ENCODE data around the gene MRPL46.

The MRPL46 gene

DNA sequence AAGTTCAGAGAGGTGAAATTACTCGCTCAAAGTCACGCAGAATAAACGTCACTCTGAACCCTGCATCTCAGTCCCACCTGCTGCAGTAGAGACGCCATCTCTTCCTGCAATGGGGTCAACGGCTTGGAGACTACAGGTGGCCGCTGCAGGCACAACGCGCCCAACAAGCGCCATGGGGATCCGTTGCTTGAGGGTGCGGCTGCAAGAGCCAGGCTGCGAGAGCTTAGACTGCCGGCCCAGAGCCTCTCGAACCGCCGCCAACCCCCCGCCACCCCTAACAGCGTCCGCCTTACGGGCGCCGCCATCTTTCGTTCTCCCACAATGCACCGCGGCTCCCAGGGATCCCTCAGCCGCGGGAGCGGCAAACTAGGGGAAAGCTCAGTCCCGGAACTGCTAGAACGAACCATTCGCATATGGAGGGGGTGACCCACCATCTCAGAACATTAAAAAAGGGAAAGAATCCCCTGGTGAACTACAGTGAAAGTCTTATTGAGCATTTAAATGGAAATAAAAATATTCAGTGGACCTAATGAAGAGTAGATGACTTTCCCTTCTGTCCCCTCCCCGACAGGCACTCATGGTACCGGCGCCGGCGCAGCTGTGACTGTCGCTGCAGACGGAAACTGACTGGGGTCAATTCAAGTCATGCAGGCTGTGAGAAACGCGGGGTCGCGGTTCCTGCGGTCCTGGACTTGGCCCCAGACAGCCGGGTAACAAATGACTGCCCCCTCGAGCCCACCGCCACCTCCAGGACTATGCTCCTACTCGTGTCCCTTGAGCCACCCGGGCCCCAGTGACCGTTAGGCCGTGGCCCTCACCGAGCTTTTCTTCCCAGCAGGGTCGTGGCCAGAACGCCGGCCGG lies at the start of gene MRPL46, which contains the start of gene MRPS11:
Gene MRPL46 (minus strand): TSS at position 316 of the 862 bp plus-strand sequence. CDS start 11 bp downstream, at position 305.
Gene MRPS11 (plus strand): TSS at position 636 of the 862 bp plus-strand sequence. CDS start 10 bp downstream, at position 646.
- peak; percentile 73 to 84 (median 76) for DNase-seq

- DNase-seq: no peak
These were observed 46.0 kb upstream of the MRPL46 start for GRCh38 chr15:88513195-88513594.

DNA sequence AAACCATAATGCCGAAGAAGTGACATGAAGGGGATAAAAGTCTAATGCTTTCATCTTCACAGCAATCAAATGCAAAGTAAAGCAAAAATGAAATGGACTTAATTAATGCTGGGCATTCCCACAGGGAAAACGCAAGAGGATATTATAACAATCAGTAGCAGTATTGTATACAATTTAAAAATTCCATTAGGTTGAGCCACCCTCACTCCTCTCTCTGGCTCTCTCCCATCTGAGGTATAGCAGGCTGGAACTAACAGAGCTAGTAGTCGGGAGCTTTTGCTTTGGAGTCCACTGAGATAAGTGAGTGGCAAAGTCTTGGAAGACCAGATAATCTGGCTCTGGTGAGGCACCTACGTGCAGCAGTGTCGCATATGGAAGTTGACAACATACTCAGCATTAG lies 45.4 kb upstream of the MRPL46 start:
- no peak for DNase-seq

GRCh38 chr15:88512078-88512477 lies 44.9 kb upstream of the MRPL46 start:
- DNase-seq: no peak

DNA sequence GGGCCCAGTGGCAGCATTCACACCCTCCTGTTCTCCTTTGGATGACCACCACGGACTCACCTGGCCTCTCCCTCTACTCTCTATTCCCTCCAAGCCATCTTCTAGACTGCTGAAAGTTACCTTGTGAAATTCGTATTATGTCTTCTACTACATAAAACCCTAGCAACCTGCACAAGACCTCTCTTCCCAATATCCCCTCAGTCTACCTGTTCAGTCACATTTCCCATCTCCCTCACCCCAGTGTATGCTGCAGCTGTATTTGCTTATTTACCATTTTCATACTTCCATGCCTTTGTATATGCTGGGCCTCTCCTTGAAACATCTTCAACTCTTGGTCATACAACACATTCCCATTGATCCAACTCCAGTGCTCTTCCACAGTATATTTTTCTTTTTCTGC lies 44.0 kb upstream of the MRPL46 start:
- no peak for DNase-seq

- DNase-seq: no peak
These were observed 42.8 kb upstream of the MRPL46 start for GRCh38 chr15:88509964-88510363.

- DNase-seq: no peak
These were observed 42.1 kb upstream of the MRPL46 start for GRCh38 chr15:88509321-88509720.

GRCh38 chr15:88506628-88507027 lies 39.4 kb upstream of the MRPL46 start:
- DNase-seq: no peak

GRCh38 chr15:88505721-88506120 lies 38.5 kb upstream of the MRPL46 start:
- no peak for DNase-seq

DNA sequence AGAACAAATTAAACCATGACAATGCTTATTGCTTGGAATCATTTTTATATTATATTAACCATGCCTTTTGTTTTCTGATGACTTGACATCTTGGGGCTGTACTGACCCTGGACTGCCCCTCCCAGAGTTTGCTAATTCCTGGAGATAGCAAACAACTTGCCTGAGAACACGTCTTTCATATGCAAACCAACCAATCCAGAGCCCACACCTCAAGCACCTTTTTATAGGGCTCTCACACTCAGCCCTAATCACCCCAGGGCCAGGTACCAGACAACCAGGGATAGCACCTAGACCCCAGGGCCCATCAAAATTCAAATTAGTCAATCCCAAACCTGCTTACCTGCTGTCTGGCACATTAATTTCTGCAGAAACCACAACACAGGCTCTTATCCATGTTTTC lies 37.3 kb upstream of the MRPL46 start:
- DNase-seq: no peak

DNA sequence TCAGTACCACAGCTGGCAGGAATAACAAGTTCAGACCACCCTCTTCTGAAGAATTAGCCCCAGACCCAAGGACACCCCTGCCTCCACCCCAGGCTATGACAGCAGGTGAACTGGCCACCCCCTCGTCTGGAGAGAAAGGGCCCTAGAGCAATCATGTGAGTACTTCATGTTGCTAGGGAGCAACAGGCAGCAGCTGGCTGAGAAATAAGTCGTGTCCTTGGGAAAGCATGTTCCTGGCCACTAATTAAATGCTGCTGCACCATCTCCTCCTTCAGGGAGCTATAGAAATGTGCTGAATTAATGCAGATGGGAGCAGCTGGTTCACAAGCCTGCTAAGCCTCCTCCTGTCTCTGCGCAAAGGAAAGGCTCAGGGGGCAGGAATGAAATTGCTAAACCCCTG lies 31.8 kb upstream of the MRPL46 start:
- no peak for DNase-seq

- DNase-seq: no peak
These were observed 30.0 kb upstream of the MRPL46 start for GRCh38 chr15:88497109-88497765.

- no peak for DNase-seq
These were observed 26.7 kb upstream of the MRPL46 start for GRCh38 chr15:88493844-88494243.

DNA sequence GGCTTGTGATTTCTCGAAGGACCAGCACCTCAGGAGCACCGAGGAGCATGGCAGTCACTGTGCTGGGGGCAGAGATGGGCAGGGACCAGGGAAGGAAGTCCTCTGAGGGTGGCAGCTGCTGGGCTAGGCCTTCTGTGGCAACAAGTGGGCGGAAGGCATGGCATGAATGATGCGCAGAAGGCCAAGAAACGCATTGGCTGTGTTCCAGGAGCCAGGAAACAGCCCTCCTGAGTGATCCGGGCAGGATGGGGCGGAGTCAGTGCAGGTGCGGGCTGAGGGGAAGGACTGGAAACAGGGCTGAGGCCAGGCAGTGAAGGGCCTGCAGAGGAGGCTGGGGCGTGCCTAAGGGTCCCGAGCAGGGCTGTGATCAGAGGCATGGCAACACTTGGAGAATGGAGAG lies 24.0 kb upstream of the MRPL46 start:
- no peak for DNase-seq

DNA sequence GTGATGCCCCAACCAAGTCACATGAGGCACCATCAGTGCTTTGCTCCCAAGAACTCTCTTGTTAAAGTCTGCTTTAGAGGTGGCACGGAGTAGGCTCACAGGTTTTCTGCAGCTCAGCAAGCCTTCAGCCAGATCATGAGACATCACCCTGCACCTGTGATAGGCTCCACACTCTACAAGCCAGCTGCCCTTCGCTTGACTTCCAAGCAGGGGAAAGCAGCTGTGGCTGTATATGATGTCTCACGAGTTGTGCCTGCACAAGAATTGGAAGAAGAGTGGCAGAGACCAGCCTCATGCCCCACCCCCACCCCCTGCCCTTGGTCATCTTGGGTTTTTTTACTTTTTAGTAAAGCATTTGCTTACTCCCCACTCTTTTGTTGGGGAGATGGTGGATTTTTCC lies 22.8 kb upstream of the MRPL46 start:
- DNase-seq: no peak

DNA sequence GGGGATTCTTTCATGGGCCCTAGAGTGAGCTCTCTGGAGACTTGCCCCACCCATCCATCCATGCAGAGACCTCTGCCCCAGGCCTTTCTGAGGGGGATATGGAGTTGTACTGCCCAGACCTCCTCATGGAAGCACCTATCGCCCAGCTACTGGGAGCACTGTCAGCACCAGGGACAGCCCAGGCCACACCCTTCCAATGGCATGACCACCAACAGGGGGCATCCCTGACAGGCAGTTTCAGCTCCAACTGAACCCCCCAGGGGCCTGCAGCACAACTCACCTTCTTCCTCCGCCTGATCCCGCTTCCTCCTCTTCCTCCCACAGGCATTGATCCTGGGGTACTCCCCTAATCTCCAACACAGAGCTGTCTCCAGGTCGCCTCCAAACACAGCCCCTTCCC lies 22.1 kb upstream of the MRPL46 start:
- DNase-seq: no peak

DNA sequence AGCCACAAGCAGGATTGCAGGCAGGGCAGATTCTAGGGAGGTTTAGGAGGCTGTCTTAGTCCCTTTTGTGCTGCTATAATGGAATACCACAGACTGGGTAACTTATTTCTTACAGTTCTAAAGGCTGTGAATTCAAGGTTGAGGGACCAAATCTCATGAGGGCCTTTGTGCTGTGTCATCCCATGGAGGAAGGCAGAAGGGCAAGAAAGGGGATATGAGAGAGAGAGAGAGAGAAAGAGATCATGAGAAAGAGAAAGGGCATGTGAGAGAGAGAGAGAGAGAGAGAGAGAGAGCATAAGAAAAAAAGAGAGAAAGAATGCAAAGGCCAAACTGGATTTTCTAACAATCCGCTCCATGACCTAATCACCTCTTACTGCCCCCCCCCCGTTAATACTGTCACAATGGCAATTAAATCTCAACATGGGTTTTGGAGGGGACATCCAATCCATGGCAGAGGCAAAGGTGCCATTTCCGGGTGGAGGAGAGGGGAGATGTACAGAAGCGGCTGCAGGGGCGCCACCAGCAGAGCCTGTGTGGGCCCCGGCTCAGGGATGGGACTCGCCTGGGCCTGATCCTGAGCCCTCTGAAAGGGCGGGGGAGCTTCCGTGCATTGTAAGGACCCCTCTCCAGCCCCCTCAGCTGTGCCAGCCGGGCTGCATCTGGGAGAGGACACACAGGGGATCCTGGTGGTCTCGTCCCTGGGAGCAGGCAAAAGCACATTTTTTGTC lies 20.8 kb upstream of the MRPL46 start:
- DNase-seq: no peak

DNA sequence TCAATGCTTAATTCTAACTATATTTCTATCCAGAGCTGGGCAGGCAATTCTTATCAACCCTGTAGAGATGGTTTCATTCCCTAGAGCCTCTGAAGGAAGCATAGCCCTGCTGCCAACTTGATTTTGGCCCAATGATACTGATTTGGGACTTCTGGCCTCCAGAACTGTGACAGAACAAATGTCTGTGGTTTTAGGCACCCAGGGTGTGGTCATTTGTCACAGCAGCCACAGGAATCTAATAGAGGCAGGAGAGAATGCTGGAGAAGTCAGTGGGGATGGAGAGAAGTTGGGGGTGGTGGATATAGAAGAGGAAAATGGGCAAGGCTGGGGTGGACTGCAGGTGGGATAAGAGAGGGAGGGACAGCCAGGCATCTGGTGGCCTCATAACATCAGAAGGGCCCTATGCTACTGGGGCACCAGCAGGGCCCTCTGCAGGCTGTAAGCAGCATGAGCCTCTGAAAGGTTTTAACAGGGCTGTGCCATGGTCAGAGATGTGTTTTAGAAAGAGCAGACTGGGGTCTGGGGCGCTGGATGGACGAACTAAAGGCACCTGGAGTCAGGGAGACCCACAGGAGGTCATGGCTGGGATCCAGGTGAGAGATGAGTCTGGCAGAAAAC lies 20.1 kb upstream of the MRPL46 start:
- no peak for DNase-seq

DNA sequence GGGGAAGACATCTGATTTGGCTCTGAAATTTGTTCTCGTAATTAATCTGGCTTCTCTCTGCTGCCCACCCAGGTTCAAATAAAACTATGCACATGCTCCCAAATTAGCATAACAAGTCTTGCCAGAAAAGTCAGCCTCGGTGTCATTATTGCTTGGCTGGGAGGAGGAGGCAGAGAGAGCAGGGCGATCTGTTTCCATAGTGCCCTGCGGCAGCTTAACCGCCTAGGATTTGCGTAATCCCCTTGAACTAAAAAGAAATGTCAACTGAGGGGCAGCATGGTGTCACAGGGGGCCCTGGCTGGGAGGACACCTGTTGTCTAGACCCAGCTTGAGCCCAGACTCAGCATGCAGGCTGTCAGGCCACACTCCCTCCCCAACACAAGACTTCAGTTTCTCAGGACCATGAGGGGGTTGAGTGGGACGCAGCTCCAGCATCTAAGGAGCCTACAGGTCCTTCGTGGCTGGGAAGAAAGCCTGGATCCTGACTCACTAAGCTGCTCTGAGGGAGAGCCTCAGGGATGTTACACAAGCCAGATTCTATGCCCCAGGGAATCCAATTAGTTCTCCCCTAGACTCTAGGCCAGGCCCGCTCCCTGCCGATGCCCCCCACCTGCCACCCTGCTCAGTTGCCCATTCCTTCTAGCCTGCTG lies 17.6 kb upstream of the MRPL46 start:
- no peak for DNase-seq

DNA sequence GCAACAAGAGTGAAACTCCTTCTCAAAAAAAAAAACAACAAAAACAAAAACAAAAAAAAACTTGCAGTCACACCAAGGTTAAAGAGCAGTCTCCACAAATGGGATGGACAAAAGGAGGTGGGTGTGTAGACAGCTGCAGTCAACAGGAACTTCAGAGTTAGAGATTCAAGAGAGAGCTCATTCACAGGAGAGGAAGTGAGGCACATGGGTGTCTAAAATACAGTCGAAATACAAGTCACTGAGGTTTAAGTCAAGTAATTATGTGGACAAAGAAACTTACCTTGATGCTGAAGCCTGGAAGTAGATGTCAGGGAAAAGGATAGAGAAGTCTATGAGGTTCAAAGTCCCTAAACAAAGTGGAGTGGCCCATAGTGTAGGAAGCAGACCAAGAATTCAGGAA lies 15.1 kb upstream of the MRPL46 start:
- no peak for DNase-seq

GRCh38 chr15:88480981-88481380 lies 13.8 kb upstream of the MRPL46 start:
- no peak for DNase-seq

DNA sequence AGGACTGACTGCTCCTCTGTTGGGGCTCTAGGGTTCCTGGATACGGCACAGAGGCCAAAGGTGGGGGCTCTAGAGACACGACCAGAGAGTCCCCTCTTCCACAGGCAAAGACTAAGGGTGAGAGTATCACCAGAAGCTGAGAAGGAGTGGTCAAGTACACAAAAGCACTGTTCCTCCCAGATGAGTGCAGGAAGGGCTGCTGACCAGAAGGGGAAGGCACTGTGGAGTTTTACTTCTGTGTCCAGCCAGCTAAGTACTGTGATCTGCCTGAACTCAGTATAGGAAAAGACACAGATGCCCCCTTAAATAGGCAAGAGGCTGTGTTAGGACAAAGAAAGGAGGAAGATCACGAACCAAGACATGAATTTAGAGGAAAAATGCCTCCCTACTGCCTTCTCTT lies 12.0 kb upstream of the MRPL46 start:
- DNase-seq: no peak

DNA sequence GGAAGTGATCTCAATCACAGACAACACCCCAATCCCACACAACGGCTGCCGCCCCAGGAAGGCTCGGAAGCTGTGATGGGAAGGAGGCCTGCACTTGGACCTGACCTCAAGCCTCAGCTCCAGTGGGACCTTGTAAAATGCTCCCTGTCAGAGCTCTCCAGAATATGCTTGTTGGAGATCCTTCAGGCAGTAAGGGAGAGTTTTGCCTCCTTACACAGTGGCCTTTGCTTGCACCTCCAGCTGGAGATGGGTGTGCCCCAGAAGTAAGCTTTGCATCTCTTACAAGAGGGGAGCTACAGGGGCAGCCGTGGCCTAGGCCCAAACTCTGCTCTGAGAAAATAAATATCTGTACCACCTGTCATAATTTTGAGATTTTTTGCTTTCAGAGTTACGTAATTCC lies 10.7 kb upstream of the MRPL46 start:
- no peak for DNase-seq
